ENCODE data around the gene SPEG.

DNA sequence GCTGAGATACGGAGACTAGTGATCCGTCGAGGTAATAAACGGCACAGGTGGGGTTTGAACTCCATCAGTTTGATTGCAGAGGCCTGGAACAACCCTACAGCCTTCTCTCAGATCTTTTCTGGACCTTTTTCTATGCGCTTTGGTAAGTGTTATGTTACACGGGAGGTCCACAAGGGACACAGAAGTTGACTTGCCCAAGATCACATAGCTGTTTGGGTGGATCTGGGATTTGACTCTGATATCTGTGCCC, 45.8 kb upstream of the SPEG start:
- no peak for TF ChIP-seq KAT7 (CRISPR knock-in tag; IDR thresholded peaks at IDR 0.05; ENCODE audit: borderline replicate concordance)
- TF ChIP-seq, protein P1, sequence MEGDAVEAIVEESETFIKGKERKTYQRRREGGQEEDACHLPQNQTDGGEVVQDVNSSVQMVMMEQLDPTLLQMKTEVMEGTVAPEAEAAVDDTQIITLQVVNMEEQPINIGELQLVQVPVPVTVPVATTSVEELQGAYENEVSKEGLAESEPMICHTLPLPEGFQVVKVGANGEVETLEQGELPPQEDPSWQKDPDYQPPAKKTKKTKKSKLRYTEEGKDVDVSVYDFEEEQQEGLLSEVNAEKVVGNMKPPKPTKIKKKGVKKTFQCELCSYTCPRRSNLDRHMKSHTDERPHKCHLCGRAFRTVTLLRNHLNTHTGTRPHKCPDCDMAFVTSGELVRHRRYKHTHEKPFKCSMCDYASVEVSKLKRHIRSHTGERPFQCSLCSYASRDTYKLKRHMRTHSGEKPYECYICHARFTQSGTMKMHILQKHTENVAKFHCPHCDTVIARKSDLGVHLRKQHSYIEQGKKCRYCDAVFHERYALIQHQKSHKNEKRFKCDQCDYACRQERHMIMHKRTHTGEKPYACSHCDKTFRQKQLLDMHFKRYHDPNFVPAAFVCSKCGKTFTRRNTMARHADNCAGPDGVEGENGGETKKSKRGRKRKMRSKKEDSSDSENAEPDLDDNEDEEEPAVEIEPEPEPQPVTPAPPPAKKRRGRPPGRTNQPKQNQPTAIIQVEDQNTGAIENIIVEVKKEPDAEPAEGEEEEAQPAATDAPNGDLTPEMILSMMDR (IDR thresholded peaks at IDR 0.05): no peak
- no peak for TF ChIP-seq ESRRA (CRISPR knock-in tag; IDR thresholded peaks at IDR 0.05; ENCODE audit: borderline replicate concordance)
- TF ChIP-seq, protein P2, sequence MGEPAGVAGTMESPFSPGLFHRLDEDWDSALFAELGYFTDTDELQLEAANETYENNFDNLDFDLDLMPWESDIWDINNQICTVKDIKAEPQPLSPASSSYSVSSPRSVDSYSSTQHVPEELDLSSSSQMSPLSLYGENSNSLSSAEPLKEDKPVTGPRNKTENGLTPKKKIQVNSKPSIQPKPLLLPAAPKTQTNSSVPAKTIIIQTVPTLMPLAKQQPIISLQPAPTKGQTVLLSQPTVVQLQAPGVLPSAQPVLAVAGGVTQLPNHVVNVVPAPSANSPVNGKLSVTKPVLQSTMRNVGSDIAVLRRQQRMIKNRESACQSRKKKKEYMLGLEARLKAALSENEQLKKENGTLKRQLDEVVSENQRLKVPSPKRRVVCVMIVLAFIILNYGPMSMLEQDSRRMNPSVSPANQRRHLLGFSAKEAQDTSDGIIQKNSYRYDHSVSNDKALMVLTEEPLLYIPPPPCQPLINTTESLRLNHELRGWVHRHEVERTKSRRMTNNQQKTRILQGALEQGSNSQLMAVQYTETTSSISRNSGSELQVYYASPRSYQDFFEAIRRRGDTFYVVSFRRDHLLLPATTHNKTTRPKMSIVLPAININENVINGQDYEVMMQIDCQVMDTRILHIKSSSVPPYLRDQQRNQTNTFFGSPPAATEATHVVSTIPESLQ (CRISPR knock-in tag; IDR thresholded peaks at IDR 0.05): no peak
- TF ChIP-seq, protein P3, sequence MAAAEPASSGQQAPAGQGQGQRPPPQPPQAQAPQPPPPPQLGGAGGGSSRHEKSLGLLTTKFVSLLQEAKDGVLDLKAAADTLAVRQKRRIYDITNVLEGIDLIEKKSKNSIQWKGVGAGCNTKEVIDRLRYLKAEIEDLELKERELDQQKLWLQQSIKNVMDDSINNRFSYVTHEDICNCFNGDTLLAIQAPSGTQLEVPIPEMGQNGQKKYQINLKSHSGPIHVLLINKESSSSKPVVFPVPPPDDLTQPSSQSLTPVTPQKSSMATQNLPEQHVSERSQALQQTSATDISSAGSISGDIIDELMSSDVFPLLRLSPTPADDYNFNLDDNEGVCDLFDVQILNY (CRISPR knock-in tag; IDR thresholded peaks at IDR 0.05): no peak
- TF ChIP-seq ZNF263 (CRISPR knock-in tag; IDR thresholded peaks at IDR 0.05; ENCODE audit: low read depth): no peak
- TF ChIP-seq, protein P4, sequence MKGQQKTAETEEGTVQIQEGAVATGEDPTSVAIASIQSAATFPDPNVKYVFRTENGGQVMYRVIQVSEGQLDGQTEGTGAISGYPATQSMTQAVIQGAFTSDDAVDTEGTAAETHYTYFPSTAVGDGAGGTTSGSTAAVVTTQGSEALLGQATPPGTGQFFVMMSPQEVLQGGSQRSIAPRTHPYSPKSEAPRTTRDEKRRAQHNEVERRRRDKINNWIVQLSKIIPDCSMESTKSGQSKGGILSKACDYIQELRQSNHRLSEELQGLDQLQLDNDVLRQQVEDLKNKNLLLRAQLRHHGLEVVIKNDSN (CRISPR knock-in tag; IDR thresholded peaks at IDR 0.05): no peak
- TF ChIP-seq, protein P5, sequence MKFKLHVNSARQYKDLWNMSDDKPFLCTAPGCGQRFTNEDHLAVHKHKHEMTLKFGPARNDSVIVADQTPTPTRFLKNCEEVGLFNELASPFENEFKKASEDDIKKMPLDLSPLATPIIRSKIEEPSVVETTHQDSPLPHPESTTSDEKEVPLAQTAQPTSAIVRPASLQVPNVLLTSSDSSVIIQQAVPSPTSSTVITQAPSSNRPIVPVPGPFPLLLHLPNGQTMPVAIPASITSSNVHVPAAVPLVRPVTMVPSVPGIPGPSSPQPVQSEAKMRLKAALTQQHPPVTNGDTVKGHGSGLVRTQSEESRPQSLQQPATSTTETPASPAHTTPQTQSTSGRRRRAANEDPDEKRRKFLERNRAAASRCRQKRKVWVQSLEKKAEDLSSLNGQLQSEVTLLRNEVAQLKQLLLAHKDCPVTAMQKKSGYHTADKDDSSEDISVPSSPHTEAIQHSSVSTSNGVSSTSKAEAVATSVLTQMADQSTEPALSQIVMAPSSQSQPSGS (CRISPR knock-in tag; IDR thresholded peaks at IDR 0.05; ENCODE audit: borderline replicate concordance, low read depth): no peak
- no peak for TF ChIP-seq ELF4 (CRISPR knock-in tag; IDR thresholded peaks at IDR 0.05; ENCODE audit: low read depth)
- TF ChIP-seq ATF1 (CRISPR knock-in tag; IDR thresholded peaks at IDR 0.05): no peak
- TF ChIP-seq ZNF396 (CRISPR knock-in tag; IDR thresholded peaks at IDR 0.05; ENCODE audit: borderline replicate concordance): no peak
- TF ChIP-seq, protein P6, sequence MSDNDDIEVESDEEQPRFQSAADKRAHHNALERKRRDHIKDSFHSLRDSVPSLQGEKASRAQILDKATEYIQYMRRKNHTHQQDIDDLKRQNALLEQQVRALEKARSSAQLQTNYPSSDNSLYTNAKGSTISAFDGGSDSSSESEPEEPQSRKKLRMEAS (CRISPR knock-in tag; IDR thresholded peaks at IDR 0.05): no peak
